ENCODE data around the gene F13B.

DNA sequence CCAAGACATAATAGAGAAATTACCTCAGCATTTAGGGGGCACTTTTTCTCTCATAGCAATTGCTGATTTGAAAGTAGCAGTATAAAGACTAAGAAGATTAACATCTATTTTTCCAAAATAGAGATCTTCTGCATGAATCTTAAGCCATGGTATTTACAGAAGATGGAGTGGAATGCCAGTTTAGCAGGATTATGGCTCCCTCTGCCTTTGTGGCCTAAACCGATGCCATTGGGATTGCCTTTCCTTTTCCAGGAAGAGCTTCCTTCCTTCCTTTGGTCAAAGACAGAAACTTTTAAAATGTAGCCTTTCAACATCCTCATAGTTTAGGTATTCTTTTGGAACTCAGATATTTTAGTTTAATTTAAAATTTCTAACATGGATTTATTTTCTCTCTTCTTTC is 50.3 kb downstream of the F13B start:
- no peak for TF ChIP-seq CTCF (IDR thresholded peaks at IDR 0.05)
- no peak for TF ChIP-seq EP300 (IDR thresholded peaks at IDR 0.05)
- TF ChIP-seq POLR2A (IDR thresholded peaks at IDR 0.05; ENCODE audit: low read depth) = no peak
- TF ChIP-seq POLR2AphosphoS5 (IDR thresholded peaks at IDR 0.05) = no peak
